Activated B cell treated with CpG ODN at 0.5 μM for 24 hours (primary cell): ENCODE data around the gene SLC26A11. TPM values are rescaled to one million over a fixed set of nuclear protein-coding genes. Genes with fewer than 3 reads are reported as not detected.

ENCODE experiments used
- ATAC-seq: fragments of 200-7000 bp; cut with Tn5 transposase; one replicate; pipeline ENCODE4 v1.10.0; 2021; ENCODE audit warnings: low read depth, mild to moderate bottlenecking, moderate library complexity
- CTCF ChIA-PET: fragments of 350-600 bp; sonication (Branson Sonifier 250); formaldehyde crosslinking; loops from one replicate; lab custom pipeline; 2021; ENCODE audit warnings: antibody characterized with exemption; lab: Charles Lee
- POLR2A ChIA-PET: fragments of 350-600 bp; sonication (Branson Sonifier 250); formaldehyde crosslinking; loops from one replicate; lab custom pipeline; 2021; ENCODE audit warnings: antibody characterized with exemption; lab: Charles Lee
- DNase-seq: peaks from one replicate; pipeline ENCODE4 v3.0.0; 2022
- H3K27ac Mint-ChIP-seq: one replicate; pipeline ENCODE4 v1.8.0; 2020; ENCODE audit warnings: mixed read lengths
- H3K27me3 Mint-ChIP-seq: one replicate; pipeline ENCODE4 v1.8.0; 2021; ENCODE audit warnings: mixed read lengths
- H3K36me3 Mint-ChIP-seq: one replicate; pipeline ENCODE4 v1.8.0; 2021; ENCODE audit warnings: low read depth, mixed read lengths
- H3K4me1 Mint-ChIP-seq: one replicate; pipeline ENCODE4 v1.8.0; 2021; ENCODE audit warnings: mixed read lengths
- H3K4me3 Mint-ChIP-seq: one replicate; pipeline ENCODE4 v1.8.0; 2020; ENCODE audit warnings: mild to moderate bottlenecking, mixed read lengths
- H3K9me3 Mint-ChIP-seq: one replicate; pipeline ENCODE4 v1.8.0; 2020; ENCODE audit warnings: mixed read lengths
- CTCF ChIP-seq: fragments of 200-600 bp; IDR thresholded peaks from one replicate; pipeline ENCODE4 v1.8.0; 2022; ENCODE audit warnings: antibody characterized with exemption, mild to moderate bottlenecking
- intact Hi-C: fragments of 100-400 bp; cut with micrococcal nuclease; formaldehyde crosslinking; loops from one replicate; pipeline ENCODE4 v1.15.1; 2024
- total RNA-seq: library from RNA; stranded (reverse); gene quantifications from 2 replicates; pipeline ENCODE4 v1.2.3, GENCODE V29; 2022

SLC26A11 gene
- total RNA-seq, 1 donor from 2014 or later: 8.4 TPM

- Mint-ChIP-seq H3K4me1 (no peaks in the 10 kb centered on the region), H3K4me3 (no peak overlapping the region), H3K9me3 (no peaks in the 10 kb centered on the region), H3K27ac (no peak overlapping the region), H3K36me3 (peaks cover 4% of the 10 kb centered on the region), H3K27me3 (no peaks in the 10 kb centered on the region)
- no peak for DNase-seq
- CTCF ChIA-PET: no interaction called here
- POLR2A ChIA-PET: no interaction called here
- no peak for TF ChIP-seq CTCF
- intact Hi-C loops: no loop called here
- ATAC-seq: no peak
These were observed 24.8 kb downstream of the SLC26A11 start for GRCh38 chr17:80244871-80245509.

- no peak for ATAC-seq
- Mint-ChIP-seq H3K36me3 (peaks cover 4% of the 10 kb centered on the region), H3K27ac (no peak overlapping the region), H3K4me3 (no peak overlapping the region), H3K4me1 (no peaks in the 10 kb centered on the region), H3K9me3 (no peaks in the 10 kb centered on the region), H3K27me3 (no peaks in the 10 kb centered on the region)
- POLR2A ChIA-PET: no interaction called here
- no peak for DNase-seq
- no peak for TF ChIP-seq CTCF
- intact Hi-C loops: no loop called here
- CTCF ChIA-PET: no interaction called here
These were observed 25.5 kb downstream of the SLC26A11 start for GRCh38 chr17:80245566-80246265.

- no peaks in the 10 kb centered on the region for H3K9me3 Mint-ChIP-seq
- no peaks in the 10 kb centered on the region for H3K4me1 Mint-ChIP-seq
- H3K27me3 Mint-ChIP-seq: no peaks in the 10 kb centered on the region
- DNase-seq (no peak), ATAC-seq (no peak)
- H3K4me3 Mint-ChIP-seq: no peak overlapping the region
- ChIA-PET POLR2A (no interaction called here), CTCF (no interaction called here)
- intact Hi-C loops: no loop called here
- TF ChIP-seq CTCF: no peak
- no peak overlapping the region for H3K27ac Mint-ChIP-seq
- H3K36me3 Mint-ChIP-seq: peaks cover 4% of the 10 kb centered on the region
These were observed 26.0 kb downstream of the SLC26A11 start for GRCh38 chr17:80246266-80246681.

- Mint-ChIP-seq H3K27me3 (no peaks in the 10 kb centered on the region), H3K4me3 (no peak overlapping the region), H3K36me3 (peaks cover 2% of the 10 kb centered on the region), H3K9me3 (no peaks in the 10 kb centered on the region), H3K4me1 (no peaks in the 10 kb centered on the region), H3K27ac (no peak overlapping the region)
- DNase-seq (no peak), ATAC-seq (no peak)
- intact Hi-C loops: no loop called here
- no peak for TF ChIP-seq CTCF
- ChIA-PET POLR2A (no interaction called here), CTCF (no interaction called here)
These were observed 26.5 kb downstream of the SLC26A11 start for GRCh38 chr17:80246726-80247125.

GRCh38 chr17:80247561-80247960 lies 27.3 kb downstream of the SLC26A11 start:
- Mint-ChIP-seq H3K36me3 (no peaks in the 10 kb centered on the region), H3K27ac (no peak overlapping the region), H3K4me3 (no peak overlapping the region), H3K4me1 (no peaks in the 10 kb centered on the region), H3K27me3 (no peaks in the 10 kb centered on the region), H3K9me3 (no peaks in the 10 kb centered on the region)
- TF ChIP-seq CTCF: no peak
- ChIA-PET CTCF (no interaction called here), POLR2A (interaction anchor here (0.5 to 0.6 kb wide), 2 partner anchors 36 to 761 kb away, joined by 3 read pairs; no protein-coding TSS in a partner anchor)
- no peak for DNase-seq
- intact Hi-C loops: no loop called here
- ATAC-seq: no peak
